GM18858 (cell line): ENCODE measurements around the gene CATSPER1.
"Not testable (repeated sequence)": the region's sequence is repeated elsewhere in the genome, so short reads cannot be mapped to it uniquely, and the experiment has no call there.

Experiments
- ATAC-seq: cut with Tn5 transposase; IDR thresholded peaks from one replicate; pipeline ENCODE4 v1.9.1; 2021; ENCODE audit not compliant: unreplicated experiment

The CATSPER1 gene

DNA sequence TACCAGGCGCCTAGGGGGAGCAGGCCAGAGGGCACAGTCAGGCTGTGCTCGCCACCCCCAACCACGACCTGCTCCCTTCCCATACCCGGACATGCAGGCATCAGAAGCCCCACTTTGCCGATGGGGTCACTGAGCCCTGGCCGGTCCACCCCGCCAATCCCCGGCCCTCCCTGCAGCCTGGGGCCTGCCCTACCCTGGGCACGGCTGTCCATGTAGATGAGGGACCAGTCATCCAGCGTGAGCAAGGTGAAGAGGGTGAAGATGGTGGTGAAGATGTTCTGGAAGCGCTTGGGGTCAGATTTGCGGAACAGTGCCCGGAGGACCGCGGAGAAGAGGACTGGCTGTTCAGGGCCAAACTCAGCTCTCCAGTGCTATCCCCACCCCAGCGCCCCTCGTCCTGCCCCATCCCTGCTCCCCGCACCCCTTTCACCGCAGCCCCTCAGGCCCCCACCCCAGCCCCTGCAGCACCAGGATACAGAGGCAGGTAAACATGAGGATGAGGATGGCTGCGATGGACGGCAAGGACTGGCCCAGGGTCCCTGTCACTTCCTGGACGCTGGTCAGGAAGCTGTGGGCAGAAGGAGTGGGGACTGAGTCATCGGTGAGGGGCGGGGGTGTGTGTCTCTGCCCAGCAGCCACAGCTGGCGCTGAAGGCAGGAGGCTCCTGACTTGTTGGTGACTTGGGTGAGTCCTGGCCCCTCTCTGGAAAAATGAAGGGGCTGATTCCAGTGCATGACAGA lies 5.5 kb downstream of the CATSPER1 start:
- ATAC-seq, result no peak

GRCh38 chr11:66020212-66020611 lies 6.1 kb downstream of the CATSPER1 start:
- no peak for ATAC-seq

GRCh38 chr11:66017321-66017720 lies 9.0 kb downstream of the CATSPER1 start:
- no peak for ATAC-seq

- ATAC-seq, result no peak
These were observed 9.5 kb downstream of the CATSPER1 start for GRCh38 chr11:66016793-66017177.

DNA sequence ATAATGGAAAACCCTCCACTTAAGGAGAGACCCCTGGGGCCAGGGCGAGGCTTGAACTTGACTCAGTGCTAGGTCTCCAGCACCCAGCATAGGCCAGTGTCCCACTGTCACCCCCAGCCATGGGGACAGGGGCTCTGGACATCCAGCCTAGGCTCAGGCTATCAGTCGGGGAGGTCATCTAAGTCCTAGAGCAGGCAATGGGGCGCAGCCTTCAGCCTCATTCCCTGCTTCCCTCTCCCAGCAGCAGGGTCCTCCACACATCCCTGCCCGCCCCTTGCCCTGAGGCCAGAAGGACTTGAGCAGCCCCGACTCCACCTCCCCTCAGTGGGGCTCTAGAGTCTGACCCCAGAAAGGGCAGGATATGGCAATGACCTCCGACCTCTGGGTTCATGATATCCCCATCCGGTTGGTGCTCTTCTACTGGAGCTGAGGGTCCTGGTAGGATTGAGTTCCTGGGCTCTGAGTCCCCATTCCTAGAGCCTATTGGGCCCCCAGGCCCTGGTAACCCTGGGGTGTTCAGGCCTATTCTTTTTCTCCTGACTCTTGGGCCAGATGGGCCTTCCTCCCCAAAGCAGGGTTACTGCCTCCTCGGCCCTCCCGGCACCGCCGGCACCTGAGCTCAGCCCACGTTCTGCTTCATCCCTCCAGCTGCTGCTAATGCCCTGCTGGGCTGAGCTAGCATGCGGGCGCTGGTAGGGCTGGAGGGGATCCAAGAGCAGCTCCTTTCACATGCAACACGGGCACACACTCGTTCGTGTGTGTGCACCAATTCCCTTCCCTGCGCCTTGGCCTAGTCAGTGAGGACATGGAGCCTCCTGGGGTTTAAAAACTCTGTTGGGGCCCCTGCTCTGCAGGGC lies 10.1 kb downstream of the CATSPER1 start:
- ATAC-seq, result no peak

- ATAC-seq, result no peak
These were observed 10.8 kb downstream of the CATSPER1 start for GRCh38 chr11:66015454-66015881.

GRCh38 chr11:66014804-66015453 lies 11.3 kb downstream of the CATSPER1 start:
- ATAC-seq, result no peak

DNA sequence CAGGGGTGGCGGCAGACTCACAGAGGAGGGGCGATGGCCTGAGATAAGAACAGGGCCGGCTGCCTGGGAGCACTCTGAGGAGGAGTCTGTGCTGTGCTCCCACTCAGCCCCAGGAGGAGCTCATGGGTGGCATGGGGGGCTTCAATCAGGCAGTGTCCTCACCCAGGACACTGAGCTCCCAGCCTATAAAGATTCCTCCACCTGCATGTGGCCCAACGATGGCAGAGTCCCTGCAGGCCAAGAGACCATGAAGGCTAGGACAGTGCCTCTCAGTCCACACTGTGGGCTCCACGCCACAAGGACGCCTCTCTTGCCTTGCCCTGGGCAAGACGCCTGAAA lies 12.5 kb downstream of the CATSPER1 start:
- ATAC-seq, result no peak

GRCh38 chr11:66012946-66013761 lies 13.1 kb downstream of the CATSPER1 start:
- ATAC-seq, result no peak

GRCh38 chr11:66012371-66012945 lies 13.8 kb downstream of the CATSPER1 start:
- ATAC-seq, result no peak

DNA sequence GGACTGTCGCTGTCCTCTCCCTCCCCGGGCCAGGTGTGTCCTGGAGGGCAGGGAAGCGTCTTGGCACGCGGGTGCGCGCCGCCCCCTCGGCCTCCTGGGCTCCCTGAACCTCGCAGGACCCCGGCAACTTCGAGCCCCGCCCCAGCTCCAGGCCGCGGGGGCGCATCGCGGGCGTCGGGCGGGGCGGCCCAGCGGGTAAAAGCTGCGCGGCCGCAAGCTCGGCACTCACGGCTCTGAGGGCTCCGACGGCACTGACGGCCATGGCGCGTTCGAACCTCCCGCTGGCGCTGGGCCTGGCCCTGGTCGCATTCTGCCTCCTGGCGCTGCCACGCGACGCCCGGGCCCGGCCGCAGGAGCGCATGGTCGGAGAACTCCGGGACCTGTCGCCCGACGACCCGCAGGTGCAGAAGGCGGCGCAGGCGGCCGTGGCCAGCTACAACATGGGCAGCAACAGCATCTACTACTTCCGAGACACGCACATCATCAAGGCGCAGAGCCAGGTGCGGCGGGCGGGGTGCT lies 14.4 kb downstream of the CATSPER1 start, which contains the start of gene CST6:
Gene CST6 (plus strand): TSS at position 224 of the 519 bp plus-strand sequence. CDS start 37 bp downstream, at position 261.
- no peak for ATAC-seq

DNA sequence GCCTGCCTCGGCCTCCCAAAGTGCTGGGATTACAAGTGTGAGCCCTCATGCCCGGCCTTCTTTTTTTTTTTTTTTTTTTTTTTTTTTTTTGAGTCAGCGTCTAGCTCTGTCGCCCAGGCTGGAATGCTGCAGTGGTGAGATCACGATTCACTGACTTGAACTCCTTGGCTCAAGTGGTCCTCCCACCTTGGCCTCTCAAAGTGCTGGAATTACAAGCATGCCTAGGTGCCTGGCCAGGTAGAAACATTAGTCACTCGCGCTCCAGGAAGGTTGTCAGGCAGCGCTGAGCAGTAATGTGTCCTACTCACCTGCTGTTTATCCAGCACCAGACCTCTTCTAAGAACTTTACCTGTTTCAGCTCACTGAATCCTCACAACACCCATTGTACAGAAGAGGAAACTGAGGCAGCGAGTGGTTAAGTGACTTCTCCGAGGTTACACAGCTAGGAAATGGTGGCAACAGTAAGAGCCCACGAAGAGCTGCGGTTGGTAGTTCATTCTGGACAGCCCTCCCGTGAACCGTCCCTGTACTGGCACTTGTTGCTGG lies 15.0 kb downstream of the CATSPER1 start:
- ATAC-seq, result no peak

DNA sequence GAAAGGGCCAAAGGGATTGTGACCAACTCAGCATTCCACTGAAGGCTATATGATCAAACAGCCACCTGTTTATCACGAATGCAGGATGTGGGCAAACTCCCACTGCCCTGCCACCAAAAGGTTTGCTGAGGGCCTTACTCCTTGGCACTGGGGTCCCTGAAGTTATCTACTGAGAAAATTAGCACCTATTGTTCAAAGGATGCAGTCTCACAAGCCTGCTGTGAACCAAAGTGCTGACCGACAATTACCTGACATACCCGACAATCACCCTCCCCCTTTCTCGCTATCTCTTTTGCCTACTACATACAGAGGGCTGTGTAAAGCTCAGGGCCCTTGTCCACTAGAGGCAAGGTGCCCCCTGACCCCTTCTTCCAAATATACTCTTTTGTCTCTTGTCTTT lies 16.2 kb downstream of the CATSPER1 start:
- ATAC-seq, result not testable (repeated sequence)

GRCh38 chr11:66008468-66009101 lies 17.7 kb downstream of the CATSPER1 start:
- no peak for ATAC-seq

DNA sequence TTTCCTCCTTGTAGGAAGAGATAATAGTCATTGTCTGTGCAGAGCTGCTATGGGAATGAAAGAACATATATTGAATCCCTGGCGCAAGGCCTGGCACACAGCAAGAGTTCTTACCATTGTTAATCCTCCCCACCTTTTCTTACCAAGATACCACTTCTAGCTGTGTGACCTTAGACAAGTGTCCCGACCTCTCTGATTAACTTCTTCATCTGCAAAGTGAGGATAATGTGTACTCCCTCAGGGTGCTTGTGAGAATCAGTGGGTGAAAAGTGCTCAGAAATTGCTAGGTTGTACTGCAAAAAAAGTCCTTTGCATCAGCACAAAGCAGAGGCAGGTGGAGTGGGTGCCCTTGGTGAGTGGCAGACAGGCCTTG lies 18.2 kb downstream of the CATSPER1 start:
- no peak for ATAC-seq

- no peak for ATAC-seq
These were observed 19.1 kb downstream of the CATSPER1 start for GRCh38 chr11:66007201-66007634.

DNA sequence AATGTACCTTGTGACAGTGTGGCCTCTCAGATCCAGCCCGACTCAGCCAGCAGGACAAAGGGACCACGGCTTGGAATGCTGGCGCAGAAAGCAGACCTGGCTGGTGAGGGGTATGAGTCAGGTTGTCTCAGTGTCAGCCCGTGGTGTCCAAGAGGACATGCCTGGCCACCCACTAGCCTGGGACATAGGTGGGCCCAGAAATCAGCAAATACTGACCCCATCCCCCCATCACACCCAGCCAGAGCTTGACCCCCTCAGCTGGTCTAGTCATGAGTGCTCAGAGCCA lies 19.4 kb downstream of the CATSPER1 start:
- no peak for ATAC-seq

DNA sequence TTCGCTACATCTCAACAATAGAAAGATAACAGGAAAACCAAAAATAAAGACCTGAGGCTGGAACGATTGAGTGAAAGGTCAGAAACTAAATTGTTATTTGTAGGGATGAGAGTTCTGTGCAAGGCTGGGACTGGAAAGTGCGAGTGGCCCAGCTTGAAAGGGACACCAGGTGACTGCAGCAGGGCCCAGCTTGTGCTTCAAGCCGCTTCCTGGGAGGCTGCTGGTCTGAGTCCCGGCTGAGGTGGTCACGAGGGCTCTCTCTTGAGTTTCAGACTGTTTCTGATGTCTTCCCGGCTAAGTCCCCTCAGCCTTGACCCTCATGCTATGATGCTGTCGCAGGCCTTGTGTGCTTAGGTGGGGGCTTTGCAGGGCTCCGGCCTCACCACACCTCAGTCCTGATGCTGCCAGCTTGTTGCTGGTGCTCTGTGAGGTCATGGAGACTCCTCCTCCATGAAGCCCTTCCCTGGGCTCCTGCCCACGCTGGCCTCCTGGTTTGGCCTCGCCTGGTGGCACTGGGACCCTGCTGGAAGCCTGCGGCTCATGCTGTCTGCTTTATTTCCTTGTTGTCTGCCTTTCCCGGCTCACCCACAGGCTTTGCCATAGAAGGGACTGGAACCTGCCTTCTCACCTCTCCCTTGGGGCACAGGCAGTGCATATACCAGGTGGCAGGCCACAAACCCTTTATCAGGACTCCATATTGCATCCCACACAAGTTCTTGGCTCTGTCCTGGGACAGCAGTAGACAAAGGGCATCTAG lies 20.0 kb downstream of the CATSPER1 start:
- no peak for ATAC-seq

DNA sequence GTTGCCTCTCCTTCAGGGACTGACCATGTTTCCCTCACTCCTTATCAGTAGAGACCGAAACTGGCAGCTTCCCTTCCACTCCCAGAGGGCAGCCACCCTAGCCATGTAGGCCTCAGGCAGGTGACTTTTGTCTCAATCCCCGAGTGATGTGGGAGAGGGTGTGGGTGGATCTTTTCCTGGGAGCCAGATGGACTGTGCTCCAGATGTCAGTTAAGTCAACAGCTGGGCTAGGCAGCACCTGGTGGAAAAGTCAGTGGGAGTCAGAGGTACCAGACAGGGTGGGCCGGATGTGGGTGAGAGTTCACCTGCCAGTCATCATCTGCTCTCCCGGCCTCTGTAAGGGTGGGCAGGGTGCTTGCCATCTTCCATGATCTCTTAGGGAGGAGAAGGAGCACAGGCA lies 22.1 kb downstream of the CATSPER1 start:
- no peak for ATAC-seq
